Dendritic cell treated with granulocyte-macrophage colony-stimulating factor and Interleukin-4, amounts not matched to agents 40 ng/mL and 50 ng/mL, for 4 days (primary cell): ENCODE data around the gene HOXB13.

Experiments used
- H3K27ac Mint-ChIP-seq: one replicate; pipeline ENCODE4 v1.8.0; 2022; ENCODE audit warnings: mild to moderate bottlenecking, mixed read lengths
- H3K27me3 Mint-ChIP-seq: one replicate; pipeline ENCODE4 v1.8.0; 2022; ENCODE audit warnings: mild to moderate bottlenecking, mixed read lengths
- H3K36me3 Mint-ChIP-seq: one replicate; pipeline ENCODE4 v1.8.0; 2022; ENCODE audit warnings: low read depth, mixed read lengths
- H3K4me1 Mint-ChIP-seq: one replicate; pipeline ENCODE4 v1.8.0; 2022; ENCODE audit warnings: low read depth, mixed read lengths
- H3K4me3 Mint-ChIP-seq: one replicate; pipeline ENCODE4 v1.8.0; 2022; ENCODE audit warnings: mild to moderate bottlenecking, moderate library complexity, mixed read lengths
- H3K9me3 Mint-ChIP-seq: one replicate; pipeline ENCODE4 v1.8.0; 2022; ENCODE audit warnings: mixed read lengths
- intact Hi-C: fragments of 100-400 bp; cut with micrococcal nuclease; formaldehyde crosslinking; loops from one replicate; pipeline ENCODE4 v1.15.0; 2022

Gene HOXB13

DNA sequence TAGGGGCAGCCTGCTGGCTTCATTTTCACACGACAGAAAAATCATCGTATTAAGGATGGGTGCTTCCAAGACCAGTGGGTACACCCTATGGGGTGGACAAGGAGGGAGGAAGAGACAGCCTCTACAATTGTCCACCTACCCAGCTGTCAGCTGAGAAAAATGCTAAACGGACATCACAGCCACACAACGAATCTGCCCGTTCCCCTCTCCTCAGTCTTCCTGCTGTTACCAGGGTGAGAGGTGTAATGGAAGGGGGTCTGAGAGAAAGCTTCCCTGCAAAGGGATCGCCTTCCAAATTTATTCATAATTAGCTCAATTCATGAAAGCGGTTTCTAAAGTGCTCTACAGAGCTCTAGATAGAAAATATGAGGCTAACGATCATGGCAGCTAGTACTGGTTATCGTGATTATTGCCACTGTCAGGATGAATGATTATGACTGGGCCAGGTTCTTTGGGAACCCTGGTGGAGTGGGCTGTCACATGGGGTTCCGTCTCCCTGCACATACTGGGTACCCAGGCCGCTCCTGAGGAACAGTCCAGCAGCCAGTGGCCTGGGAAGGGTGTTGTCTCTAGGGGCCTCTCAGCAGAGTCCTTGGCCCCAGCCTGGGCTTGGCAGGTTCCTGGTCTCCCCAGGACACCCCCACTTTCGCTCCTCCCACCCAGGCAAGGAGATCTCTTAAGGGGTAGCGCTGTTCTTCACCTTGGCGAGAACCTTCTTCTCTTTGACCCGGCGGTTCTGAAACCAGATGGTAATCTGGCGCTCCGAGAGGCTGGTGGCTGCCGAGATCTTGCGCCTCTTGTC lies 2.2 kb downstream of the HOXB13 start:
- H3K36me3 Mint-ChIP-seq: no peaks in the 10 kb centered on the region
- H3K27me3 Mint-ChIP-seq: peaks cover 93% of the 10 kb centered on the region
- H3K27ac Mint-ChIP-seq: no peak overlapping the region
- no peak overlapping the region for H3K4me3 Mint-ChIP-seq
- no peaks in the 10 kb centered on the region for H3K9me3 Mint-ChIP-seq
- peaks cover 44% of the 10 kb centered on the region for H3K4me1 Mint-ChIP-seq
- intact Hi-C loops: no loop called here

DNA sequence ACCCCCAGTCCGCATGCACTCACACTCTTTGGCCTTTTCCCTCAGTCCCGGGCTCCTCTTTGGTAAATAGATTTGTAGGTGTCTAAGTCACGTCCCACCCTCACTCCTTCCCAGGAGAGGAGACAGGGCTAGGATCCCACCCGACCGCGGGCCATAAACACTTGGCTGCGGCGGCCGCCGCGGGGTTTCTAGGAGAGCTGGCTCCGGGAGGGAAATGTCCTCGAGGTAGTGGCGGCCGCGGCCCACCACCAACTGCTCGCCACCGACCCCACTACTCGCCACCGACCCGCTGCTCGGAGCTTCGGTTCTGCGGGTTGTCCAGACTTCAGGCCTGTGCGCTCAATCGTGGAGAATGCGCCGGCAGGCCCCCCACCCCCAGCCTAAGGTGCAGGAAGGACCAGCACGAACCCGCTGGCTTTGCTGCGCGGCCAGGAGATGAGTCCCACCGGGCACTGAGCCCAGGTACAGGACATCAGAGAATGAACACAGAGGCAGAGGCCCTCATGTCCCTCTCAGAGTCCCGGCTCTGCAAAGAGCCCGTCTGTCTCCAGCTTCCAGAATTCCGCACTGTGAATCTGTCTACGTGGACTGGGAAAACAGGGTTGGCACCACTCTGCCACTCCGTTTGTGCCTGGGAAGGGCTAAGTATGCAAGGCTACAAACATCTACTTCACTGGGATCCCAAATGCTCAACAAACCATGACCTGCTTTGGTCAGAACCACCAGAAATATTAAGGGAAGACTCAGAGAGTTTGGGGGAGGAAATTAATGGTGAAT lies 3.1 kb downstream of the HOXB13 start:
- Mint-ChIP-seq H3K27me3 (peaks cover 94% of the 10 kb centered on the region), H3K4me3 (no peak overlapping the region)

DNA sequence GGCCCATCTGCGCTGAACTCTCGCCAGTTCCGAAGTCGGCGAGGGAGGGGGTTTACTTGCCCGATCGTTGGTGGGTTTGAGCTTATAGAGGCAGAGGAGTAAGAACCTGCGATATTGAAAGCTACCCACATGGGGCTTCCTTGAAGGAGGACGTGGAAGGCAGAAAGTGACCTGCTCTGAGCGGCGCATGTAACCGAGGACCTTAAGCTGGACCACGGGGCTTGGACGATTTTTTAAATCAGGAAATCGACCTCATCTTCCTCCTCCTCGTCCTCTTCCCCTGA lies 3.6 kb downstream of the HOXB13 start:
- H3K27me3 Mint-ChIP-seq: peaks cover 94% of the 10 kb centered on the region
- no peaks in the 10 kb centered on the region for H3K9me3 Mint-ChIP-seq
- H3K36me3 Mint-ChIP-seq: no peaks in the 10 kb centered on the region
- no peak overlapping the region for H3K4me3 Mint-ChIP-seq
- H3K27ac Mint-ChIP-seq: no peak overlapping the region
- H3K4me1 Mint-ChIP-seq: peaks cover 51% of the 10 kb centered on the region
- intact Hi-C loops: loop anchor here (2.0 kb wide), 1 partner anchor 154 kb away; no protein-coding TSS in a partner anchor

More for the DNA sequence above, 3.1 kb downstream of the HOXB13 start:
- intact Hi-C loops: loop anchor here (2.0 kb wide), 1 partner anchor 153 kb away; no protein-coding TSS in a partner anchor
- no peaks in the 10 kb centered on the region for H3K9me3 Mint-ChIP-seq
- H3K4me1 Mint-ChIP-seq: peaks cover 46% of the 10 kb centered on the region
- no peaks in the 10 kb centered on the region for H3K36me3 Mint-ChIP-seq
- no peak overlapping the region for H3K27ac Mint-ChIP-seq

DNA sequence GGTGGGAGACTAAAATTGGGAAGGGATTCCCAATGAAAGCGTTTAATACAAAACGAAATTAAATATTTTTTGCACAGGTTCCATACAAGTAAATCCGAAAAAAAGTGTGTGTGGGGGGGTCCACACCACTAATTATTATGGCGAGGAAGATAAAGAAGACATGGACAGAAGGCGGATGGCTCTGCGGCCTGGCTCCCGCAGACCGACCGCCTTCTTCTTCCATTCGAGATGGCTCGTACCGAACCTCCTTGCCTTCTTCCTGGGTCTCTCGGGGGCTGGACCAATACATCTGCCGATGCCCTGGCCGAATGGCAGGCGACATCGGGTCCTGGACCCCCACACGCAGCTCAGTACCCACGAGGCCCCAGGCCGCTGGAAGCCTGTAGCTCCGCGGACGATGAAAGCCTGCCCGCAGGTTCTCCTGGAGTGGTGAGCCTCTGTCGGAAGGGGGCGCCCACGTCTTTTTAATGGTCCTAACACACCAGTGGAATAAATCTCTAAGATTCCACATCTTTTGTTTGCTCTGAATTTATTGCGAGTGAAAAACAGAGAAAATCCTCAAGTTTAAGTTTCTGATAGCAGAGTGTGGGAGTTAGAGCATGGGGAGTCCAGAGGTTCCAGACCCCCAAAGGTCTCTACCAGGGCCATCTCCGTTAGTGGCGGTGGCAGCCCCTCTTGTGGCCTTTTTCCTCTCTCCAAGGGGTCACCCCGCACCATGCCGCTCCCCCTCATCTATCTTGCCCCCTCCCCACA lies 4.1 kb downstream of the HOXB13 start:
- Mint-ChIP-seq H3K27ac (no peak overlapping the region), H3K36me3 (no peaks in the 10 kb centered on the region), H3K4me1 (peaks cover 51% of the 10 kb centered on the region), H3K27me3 (peaks cover 94% of the 10 kb centered on the region), H3K4me3 (no peak overlapping the region), H3K9me3 (no peaks in the 10 kb centered on the region)
- intact Hi-C loops: loop anchor here (1.0 to 2.0 kb wide), 2 partner anchors 66 to 154 kb away; no protein-coding TSS in a partner anchor

DNA sequence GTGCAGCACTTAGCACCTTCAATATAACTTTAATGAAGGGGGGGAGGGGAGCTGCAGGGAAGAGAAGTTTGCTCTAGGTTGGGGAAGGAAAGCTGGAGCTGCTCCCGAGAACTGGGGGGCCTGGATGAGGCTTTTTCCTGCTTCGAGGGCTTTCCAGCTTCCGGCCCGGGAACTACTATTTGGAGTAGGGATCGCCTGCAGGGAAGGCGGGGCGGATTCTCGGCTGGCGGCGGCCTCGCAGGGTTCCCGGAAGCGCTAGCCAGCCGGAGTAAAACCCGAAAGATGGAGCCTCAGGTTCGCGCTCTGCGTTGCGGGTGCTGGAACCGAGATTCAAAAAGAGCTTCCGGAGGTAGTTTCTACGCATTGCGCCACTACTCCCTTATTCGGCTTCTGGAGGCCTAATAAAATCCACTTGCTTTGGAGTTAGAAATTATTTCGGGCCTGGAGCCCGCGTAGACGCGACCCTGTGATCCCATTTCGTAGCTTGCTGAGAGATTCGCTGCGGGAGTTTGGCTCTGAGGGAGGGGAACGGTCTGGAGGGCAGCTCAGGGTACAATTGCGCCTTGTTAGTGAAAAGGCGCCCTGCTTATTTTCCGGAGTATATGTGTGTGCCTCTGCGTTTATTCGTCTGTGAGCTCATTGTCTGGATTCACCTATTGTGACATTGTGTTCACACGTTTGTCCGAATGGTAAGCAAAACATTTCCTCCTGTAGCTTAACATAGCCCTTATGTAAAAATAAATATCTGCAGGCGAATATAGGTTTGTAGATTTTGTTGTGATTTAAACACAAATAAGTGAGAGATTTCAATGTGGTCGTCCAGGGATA lies 4.9 kb downstream of the HOXB13 start:
- Mint-ChIP-seq H3K4me3 (peak overlapping the region; percentile 63), H3K9me3 (no peaks in the 10 kb centered on the region), H3K36me3 (no peaks in the 10 kb centered on the region), H3K27ac (no peak overlapping the region), H3K4me1 (peaks cover 50% of the 10 kb centered on the region), H3K27me3 (peaks cover 94% of the 10 kb centered on the region)
- intact Hi-C loops: loop anchor here (1.0 to 2.0 kb wide), 2 partner anchors 67 to 155 kb away; no protein-coding TSS in a partner anchor

DNA sequence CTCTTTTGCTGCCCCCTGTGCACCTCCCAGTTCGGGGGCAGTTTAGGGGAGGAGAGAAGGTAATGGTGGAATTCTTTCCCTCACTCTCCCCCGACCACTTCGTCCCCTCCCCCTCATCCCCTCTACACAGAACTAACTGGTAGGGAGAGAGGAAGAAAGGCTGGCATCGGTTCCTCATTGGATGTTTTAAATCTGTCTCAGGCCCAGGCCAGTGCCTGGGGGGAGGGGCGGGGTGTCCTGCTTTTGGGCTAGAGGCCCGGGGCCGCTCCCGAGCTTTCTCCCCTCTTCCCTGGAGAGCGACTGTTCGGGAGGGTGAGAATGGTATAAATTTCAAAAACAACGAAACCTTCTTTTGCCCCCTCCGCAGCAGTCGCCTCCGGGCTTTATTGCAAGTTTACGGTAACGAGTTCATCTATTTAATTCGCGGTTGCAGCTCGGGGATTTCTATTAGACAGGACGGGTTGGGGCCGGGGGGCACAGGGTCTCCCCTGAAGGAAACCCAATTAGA lies 5.6 kb downstream of the HOXB13 start, which contains the start of gene PRAC2:
TSS of gene PRAC2 (plus strand) at position 271 of the 508 bp plus-strand sequence. CDS start 1,226 bp downstream, outside the sequence.
- Mint-ChIP-seq H3K27me3 (peaks cover 94% of the 10 kb centered on the region), H3K9me3 (no peaks in the 10 kb centered on the region), H3K36me3 (no peaks in the 10 kb centered on the region), H3K4me3 (peak within 1 kb of the TSS; percentile 63), H3K27ac (no peak within 1 kb of the TSS), H3K4me1 (peaks cover 53% of the 10 kb centered on the region)
- intact Hi-C loops: no loop called here

DNA sequence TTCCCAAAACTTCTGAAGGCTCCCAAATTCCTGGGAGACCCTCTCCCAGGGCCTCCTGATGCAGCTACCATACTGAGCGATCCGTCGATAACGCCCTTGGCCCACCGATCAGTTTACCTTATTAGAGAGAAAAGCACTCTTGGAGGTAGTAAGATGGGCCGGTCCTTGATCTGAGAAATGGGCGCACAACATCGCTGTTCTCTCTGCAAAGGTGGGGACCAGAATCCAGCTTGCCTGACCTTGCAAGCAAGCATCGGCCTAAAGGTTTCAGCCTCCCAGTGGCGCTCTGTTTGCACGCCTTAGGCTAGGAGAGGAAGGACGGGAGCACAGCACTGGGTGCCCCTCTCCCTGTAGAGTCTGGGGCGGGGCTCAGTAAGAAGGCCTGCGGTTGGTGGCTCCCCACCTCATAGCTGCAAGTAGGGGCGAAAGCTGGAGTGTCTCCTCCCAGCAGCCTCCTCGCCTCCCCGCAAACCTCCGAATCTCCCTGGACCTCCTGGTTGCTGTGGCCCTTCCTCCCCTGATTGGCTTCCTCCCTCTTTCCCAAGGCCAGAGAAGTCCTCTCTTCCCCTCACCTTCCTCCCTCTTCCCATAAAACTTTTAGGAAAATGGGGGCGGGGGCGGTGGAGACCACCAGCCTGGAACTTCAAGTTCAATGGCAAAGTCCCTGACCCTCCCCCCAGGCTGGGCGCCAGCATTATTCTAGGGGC lies 6.2 kb downstream of the HOXB13 start, which contains the start of gene PRAC1:
TSS of gene PRAC1 (minus strand) at position 318 of the 707 bp plus-strand sequence. CDS start at position 192, 126 bp downstream.
- intact Hi-C loops: no loop called here
- Mint-ChIP-seq H3K4me3 (peak within 1 kb of the TSS; percentile 63), H3K36me3 (no peaks in the 10 kb centered on the region), H3K9me3 (no peaks in the 10 kb centered on the region), H3K27me3 (peaks cover 94% of the 10 kb centered on the region), H3K27ac (no peak within 1 kb of the TSS), H3K4me1 (peaks cover 53% of the 10 kb centered on the region)

DNA sequence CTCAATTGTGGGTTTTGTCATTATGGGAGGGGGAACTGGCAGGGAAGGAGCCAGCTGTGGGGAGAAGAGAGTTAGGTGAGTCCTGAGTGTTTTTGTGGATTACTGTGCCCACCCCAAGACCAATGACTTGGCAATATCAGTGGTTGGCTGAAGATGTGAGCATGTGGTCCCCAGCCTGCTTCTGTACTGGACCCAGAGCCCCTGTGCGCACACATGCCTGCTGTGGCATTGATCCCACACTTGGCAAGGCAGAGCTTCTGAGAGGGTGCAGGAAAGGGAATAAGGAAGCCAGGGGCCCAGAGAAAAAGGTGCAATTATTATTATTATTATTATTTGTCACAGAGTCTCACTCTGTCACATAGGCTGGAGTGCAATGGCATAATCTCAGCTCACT lies 7.5 kb downstream of the HOXB13 start:
- Mint-ChIP-seq H3K27me3 (peaks cover 90% of the 10 kb centered on the region), H3K36me3 (no peaks in the 10 kb centered on the region), H3K4me3 (no peak overlapping the region), H3K4me1 (peaks cover 53% of the 10 kb centered on the region), H3K27ac (no peak overlapping the region), H3K9me3 (no peaks in the 10 kb centered on the region)
- intact Hi-C loops: no loop called here

DNA sequence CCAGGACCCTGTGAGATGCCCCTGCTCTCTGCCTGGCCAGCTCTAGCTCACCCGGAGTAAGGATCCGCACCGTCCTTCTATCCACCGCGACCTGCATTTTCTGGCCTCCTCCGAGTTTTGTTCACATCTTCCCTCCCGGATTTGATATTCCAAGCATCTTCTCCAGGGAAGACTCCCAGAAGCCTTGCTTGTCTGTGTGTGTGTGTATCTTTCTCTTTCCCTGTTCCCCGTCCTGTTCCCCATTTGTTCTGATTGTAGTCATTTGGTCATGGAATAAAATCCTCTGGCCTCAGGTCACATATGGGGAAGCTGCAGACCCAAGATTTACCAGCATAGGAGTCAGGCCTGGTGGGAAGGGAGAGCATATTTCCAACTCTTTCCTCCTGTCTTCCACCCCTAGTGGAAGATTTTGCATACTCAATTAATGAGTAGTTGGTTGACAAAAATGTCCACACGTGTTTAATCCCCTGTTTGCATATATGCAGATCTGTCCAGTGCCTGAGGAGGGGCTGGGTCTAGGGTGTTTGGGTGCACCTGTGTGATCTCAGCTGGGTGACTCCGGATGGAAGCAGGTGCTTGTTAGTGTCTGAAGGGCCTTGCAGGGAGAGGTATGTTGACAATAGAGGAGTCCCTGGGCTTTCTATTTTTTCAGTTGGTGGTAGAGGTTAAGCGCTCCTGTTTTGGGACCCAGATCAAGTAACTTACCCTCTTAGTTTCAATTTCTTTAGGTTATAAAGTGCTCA lies 8.1 kb downstream of the HOXB13 start:
- H3K4me3 Mint-ChIP-seq: no peak overlapping the region
- no peaks in the 10 kb centered on the region for H3K36me3 Mint-ChIP-seq
- H3K4me1 Mint-ChIP-seq: peaks cover 53% of the 10 kb centered on the region
- peaks cover 88% of the 10 kb centered on the region for H3K27me3 Mint-ChIP-seq
- no peaks in the 10 kb centered on the region for H3K9me3 Mint-ChIP-seq
- intact Hi-C loops: no loop called here
- no peak overlapping the region for H3K27ac Mint-ChIP-seq

DNA sequence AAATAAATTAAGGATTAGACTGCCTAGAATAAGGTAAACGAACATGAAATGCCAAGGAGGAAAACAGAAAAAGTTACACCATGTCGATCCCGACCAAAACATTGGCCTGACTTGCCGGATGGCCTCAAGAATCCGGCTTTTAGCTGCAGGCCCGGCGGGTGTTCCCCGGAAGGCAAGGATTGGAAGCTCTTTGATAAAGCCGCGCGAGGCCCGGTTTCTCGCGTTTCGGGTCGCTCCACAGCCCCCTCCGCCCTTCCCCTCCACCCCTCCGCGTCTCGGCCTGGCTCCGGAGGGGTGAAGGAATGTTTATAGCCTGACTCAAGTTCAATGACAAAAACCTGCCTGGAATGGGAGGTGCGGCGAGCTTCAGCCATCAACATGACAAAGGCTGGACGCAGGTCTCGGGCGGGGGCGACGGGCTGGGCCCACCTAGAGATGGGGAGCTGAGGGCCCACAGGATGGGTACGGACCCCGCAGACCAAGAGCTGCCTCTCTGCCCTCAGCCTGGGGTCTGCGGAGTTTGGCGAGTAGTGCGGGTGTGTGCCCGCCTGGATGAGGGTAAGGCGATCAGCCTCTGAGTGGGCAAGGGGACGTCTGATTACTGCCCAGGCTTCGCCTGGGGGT lies 8.8 kb downstream of the HOXB13 start:
- Mint-ChIP-seq H3K9me3 (no peaks in the 10 kb centered on the region), H3K36me3 (no peaks in the 10 kb centered on the region), H3K4me3 (no peak overlapping the region), H3K27me3 (peaks cover 85% of the 10 kb centered on the region), H3K4me1 (peaks cover 47% of the 10 kb centered on the region), H3K27ac (no peak overlapping the region)
- intact Hi-C loops: no loop called here

DNA sequence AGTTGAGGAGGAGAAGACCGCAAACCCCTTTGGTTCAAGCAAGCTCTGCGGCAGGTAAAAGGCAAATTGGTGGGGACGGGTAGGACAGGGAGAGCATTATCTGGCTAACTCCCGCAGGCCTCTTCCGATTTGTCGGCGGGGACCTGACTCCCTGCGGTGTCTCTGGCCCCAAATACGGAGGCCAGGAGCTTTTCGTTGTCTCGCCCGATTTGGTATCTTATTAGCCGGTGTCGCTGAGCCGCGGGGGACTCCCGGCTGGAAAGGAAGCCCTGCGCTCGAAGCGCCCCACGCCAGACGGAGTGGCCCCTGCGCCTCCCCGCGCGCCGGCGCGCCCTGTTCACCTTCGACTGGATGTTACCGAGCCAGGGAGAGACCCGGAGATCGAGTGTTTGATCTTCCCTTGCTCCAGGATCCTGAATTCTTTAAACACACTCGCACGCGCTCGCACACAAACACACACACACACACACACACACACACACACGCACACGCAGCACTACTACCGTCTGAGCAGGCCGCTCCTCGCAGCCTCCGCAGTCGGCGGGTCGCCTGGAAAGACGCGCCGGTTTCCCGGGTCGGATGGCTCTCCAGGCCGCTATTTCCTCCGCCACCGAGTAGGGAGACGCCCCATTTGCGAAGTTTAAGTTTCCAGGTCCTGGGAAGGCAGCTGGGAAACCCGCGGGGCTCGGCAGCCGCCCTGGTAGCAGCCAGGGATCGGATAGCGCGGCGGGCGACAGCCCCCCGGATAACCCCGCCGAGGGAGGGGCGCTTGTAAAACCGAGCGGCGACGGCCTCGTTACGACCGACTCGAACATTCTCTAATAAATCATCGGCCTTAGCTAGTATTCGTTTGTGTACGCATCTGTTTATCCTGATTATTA lies 9.5 kb downstream of the HOXB13 start:
- no peaks in the 10 kb centered on the region for H3K9me3 Mint-ChIP-seq
- H3K4me1 Mint-ChIP-seq: peaks cover 41% of the 10 kb centered on the region
- intact Hi-C loops: no loop called here
- peaks cover 84% of the 10 kb centered on the region for H3K27me3 Mint-ChIP-seq
- peak overlapping the region; percentile 44 for H3K4me3 Mint-ChIP-seq
- no peak overlapping the region for H3K27ac Mint-ChIP-seq
- H3K36me3 Mint-ChIP-seq: no peaks in the 10 kb centered on the region
